ENCODE data around the gene WNT7B. TPM values are rescaled to one million over a fixed set of nuclear protein-coding genes. Genes with fewer than 3 reads are reported as not detected.

The WNT7B gene
- total RNA-seq, 2 experiments from 2014 or later: not detected

DNA sequence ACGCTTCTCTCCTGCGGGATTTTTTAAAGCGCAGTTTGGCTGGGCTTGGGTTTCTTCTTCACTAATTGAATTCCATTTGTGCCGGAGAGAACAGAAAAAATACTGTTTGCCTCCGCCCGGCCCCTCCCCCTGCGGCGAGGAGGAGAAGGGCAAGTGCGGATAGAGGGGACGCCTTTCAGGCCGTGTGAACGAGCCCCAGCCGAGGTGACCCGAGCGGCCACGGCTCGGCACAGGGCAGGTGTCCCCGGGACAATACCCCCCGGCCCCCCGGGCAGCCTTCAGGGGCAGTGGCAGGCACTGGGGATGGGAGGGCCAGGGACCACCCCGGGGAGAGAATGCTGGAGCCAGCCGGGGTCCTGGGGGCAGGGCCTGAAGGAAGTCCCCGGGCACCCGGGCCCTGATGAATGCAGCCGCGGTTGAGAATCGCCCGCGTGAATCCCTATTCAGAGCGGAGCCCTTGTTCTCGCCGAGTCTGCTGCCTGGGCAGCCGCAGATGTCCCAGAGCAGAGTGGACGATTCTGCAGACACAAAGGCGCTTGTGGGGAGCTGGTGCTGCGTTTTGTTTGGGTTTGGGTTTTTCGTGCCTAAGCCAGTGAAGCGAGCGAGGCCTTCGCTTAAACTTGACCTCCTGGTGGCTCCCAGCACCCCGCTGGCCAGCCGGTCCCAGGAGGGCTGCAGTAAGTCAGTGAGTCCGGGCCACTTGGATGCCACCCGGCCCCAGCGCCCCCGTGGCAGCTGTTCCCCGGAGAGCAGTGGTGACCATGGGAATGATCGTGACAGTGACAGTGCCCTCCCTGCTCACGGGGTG lies 96.0 kb downstream of the WNT7B start:
- Mint-ChIP-seq H3K4me1 (ENCODE audit: low read depth) (no peaks in the 10 kb centered on the region), H3K27ac (no peak overlapping the region), H3K36me3 (ENCODE audit: low read depth) (no peaks in the 10 kb centered on the region), H3K27me3 (ENCODE audit: low read depth) (peaks cover 31% of the 10 kb centered on the region), H3K9me3 (ENCODE audit: insufficient read depth) (no peaks in the 10 kb centered on the region), H3K4me3 (no peak overlapping the region)
- POLR2A ChIA-PET: no interaction called here
- CTCF ChIA-PET: no interaction called here
- no peak for DNase-seq
- no peak for ATAC-seq

DNA sequence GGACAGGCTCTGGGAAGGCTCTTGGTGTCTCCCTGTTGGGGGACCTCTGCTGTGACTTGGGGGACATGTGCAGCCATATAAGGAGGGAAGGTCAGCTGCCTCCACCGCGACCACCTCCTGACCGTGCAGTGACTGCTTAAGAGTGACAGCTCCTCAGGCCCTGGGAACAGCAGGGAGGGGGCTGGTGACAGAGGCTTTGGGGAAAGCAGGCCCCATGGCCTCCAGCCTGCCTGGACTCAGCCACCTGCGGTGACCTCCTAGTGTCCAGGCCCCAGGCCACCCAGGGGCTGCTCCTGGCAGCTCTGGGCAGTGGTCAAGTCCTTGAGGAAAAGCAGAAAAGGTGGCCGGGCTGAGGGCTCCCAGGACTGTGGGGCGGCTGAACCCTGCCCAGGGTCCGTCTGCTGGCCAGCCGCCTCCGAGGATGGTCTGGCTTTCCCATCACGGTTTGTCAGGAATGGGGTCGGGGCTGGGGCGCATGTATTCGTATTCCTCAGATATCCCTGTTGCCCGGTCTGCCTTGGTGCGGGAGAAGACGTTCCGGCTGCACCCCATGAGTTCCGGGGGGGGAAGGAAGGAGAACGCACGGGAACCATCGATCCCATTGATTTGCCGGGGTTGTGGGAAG lies 96.8 kb downstream of the WNT7B start:
- Mint-ChIP-seq H3K27ac (no peak overlapping the region), H3K9me3 (ENCODE audit: insufficient read depth) (no peaks in the 10 kb centered on the region), H3K27me3 (ENCODE audit: low read depth) (peaks cover 35% of the 10 kb centered on the region), H3K36me3 (ENCODE audit: low read depth) (no peaks in the 10 kb centered on the region), H3K4me1 (ENCODE audit: low read depth) (no peaks in the 10 kb centered on the region), H3K4me3 (no peak overlapping the region)
- ChIA-PET POLR2A (no interaction called here), CTCF (no interaction called here)
- no peak for DNase-seq
- no peak for ATAC-seq

DNA sequence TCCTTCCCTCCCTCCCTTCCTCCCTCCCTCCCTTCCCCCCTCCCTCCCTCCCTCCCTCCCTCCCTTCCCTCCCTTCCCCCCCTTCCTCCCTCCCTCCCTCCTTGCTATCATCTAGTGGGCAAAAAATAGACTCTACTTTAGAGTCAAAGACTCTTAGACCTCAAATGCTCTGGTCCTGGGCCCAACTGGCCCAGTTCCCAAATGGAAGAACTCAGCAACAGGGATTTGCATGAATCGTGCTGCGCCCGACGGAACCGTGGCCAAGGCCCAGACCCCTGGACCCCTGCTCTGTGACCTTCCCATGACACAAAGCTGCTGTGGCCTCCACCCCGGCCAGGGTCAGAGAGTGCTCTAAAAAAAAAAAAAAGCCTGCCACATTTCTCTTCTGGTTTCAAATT lies 97.4 kb downstream of the WNT7B start:
- H3K4me3 Mint-ChIP-seq: no peak overlapping the region
- H3K27me3 Mint-ChIP-seq (ENCODE audit: low read depth): peaks cover 35% of the 10 kb centered on the region
- no peak for DNase-seq
- H3K4me1 Mint-ChIP-seq (ENCODE audit: low read depth): no peaks in the 10 kb centered on the region
- ChIA-PET CTCF (interaction anchor here (1.0 kb wide), 1 partner anchor 16 kb away, joined by 4 read pairs; no protein-coding TSS in a partner anchor), POLR2A (no interaction called here)
- no peak for ATAC-seq
- H3K27ac Mint-ChIP-seq: no peak overlapping the region
- H3K36me3 Mint-ChIP-seq (ENCODE audit: low read depth): no peaks in the 10 kb centered on the region
- no peaks in the 10 kb centered on the region for H3K9me3 Mint-ChIP-seq (ENCODE audit: insufficient read depth)

DNA sequence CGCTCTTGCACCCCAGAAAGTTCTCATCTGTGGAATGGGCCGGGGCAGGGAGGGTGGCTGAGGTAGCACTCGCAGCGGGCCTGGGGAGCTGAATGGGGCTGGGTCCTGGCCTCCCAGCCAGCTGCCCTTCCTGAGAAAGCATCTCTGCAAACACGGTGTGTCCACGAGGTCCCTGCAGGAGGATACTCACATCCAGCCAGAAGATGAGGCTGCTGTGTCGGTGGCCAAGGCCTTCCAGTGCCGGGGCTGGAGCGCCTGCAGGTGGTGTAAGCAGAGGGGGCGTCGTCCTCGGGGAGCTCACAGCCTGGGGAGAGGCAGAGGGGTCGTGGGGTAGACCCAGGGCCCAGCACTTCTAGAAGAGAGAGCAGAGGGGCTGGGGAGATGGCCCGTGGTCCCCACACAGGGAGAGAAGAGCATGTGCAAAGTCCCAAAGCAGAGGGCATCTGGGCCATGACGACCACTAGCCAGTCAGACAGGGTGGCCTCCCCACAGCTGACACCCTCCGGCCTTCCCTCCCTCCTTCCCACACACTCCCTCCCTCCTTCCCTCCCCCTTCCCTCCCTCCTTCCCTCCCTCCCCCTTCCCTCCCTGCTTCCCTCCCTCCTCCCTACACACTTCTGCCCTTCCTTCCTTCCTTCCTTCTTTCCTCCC lies 97.9 kb downstream of the WNT7B start:
- H3K4me3 Mint-ChIP-seq: no peak overlapping the region
- H3K27ac Mint-ChIP-seq: no peak overlapping the region
- ATAC-seq: no peak
- H3K9me3 Mint-ChIP-seq (ENCODE audit: insufficient read depth): no peaks in the 10 kb centered on the region
- no peaks in the 10 kb centered on the region for H3K36me3 Mint-ChIP-seq (ENCODE audit: low read depth)
- H3K27me3 Mint-ChIP-seq (ENCODE audit: low read depth): peaks cover 37% of the 10 kb centered on the region
- no peak for DNase-seq
- ChIA-PET POLR2A (no interaction called here), CTCF (interaction anchor here (1.0 kb wide), 1 partner anchor 15 kb away, joined by 4 read pairs; no protein-coding TSS in a partner anchor)
- H3K4me1 Mint-ChIP-seq (ENCODE audit: low read depth): no peaks in the 10 kb centered on the region

- no peak for DNase-seq
- H3K36me3 Mint-ChIP-seq (ENCODE audit: low read depth): no peaks in the 10 kb centered on the region
- H3K4me1 Mint-ChIP-seq (ENCODE audit: low read depth): no peaks in the 10 kb centered on the region
- ChIA-PET CTCF (interaction anchor here (1.0 kb wide), 2 partner anchors 14 kb away, joined by 3 to 4 read pairs; no protein-coding TSS in a partner anchor), POLR2A (no interaction called here)
- H3K27me3 Mint-ChIP-seq (ENCODE audit: low read depth): peaks cover 39% of the 10 kb centered on the region
- no peaks in the 10 kb centered on the region for H3K9me3 Mint-ChIP-seq (ENCODE audit: insufficient read depth)
- no peak overlapping the region for H3K27ac Mint-ChIP-seq
- no peak for ATAC-seq
- no peak overlapping the region for H3K4me3 Mint-ChIP-seq
Observed at GRCh38 chr22:45878051-45878781, 98.7 kb downstream of the WNT7B start.

- no peaks in the 10 kb centered on the region for H3K36me3 Mint-ChIP-seq (ENCODE audit: low read depth)
- CTCF ChIA-PET: interaction anchor here (1.0 kb wide), 1 partner anchor 14 kb away, joined by 3 read pairs; no protein-coding TSS in a partner anchor
- no peak for DNase-seq
- H3K27me3 Mint-ChIP-seq (ENCODE audit: low read depth): peaks cover 43% of the 10 kb centered on the region
- no peak for ATAC-seq
- POLR2A ChIA-PET: no interaction called here
- no peak overlapping the region for H3K27ac Mint-ChIP-seq
- H3K4me3 Mint-ChIP-seq: no peak overlapping the region
- H3K9me3 Mint-ChIP-seq (ENCODE audit: insufficient read depth): no peaks in the 10 kb centered on the region
- H3K4me1 Mint-ChIP-seq (ENCODE audit: low read depth): no peaks in the 10 kb centered on the region
Observed at GRCh38 chr22:45877651-45878050, 99.3 kb downstream of the WNT7B start.

DNA sequence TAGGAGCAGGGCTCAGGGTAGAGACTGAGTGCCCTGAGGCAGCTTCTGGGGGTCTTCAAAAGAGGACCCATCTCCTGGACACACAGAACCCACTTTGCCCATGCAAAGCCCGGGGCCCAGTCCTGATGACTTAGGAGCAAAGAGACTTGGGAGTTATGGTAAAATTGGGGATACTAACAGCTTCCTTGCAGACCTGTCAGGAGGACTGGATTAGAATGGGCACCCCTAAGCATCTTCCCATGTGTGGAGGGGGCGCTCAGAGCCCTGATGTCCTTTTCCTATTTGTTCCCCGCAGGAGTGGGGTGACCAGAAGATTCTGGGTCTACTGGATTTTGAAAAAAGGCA lies 100.0 kb downstream of the WNT7B start:
- POLR2A ChIA-PET: no interaction called here
- peaks cover 44% of the 10 kb centered on the region for H3K27me3 Mint-ChIP-seq (ENCODE audit: low read depth)
- ATAC-seq: no peak

DNA sequence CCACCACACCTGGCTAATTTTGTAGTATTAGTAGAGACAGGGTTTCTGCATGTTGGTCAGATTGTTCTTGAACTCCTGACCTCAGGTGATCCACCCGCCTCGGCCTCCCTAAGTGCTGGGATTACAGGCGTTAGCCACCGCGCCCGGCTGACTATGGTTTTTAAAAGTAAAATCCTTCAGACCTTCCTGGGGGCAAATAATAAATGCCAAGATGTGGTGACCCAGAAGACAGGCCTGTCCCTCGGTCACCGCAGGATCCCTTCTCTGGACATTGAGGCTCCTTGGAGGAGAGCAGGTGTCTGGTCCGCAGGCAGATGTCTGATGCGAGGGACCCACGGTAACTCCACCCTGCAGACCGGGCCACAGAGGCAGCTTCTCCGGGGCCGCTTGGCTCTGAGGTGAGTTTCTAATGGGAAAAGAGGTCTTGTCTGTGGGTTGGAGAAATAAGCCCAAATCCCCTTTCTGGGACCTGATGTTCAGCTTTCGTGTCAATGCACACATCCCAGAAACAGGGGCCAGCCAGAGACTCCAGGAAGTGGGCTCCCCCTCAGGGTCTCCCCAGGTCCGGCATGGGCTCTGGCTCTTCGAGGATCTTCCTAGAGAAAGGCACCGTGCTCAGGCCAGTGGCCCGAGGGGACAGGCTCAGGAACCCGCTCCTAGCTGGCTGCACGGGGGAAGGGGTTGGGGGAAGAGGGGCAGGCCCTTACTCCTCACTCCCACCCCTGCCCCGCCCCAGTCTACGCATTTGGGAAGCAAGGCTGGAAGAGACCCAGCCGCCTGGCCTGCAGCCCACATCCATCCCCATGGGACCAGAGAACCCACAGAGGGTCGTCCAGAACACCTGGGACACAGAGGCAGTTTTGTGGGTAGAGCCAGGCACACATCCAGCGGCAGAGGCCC lies 100.6 kb downstream of the WNT7B start:
- Mint-ChIP-seq H3K36me3 (ENCODE audit: low read depth) (no peaks in the 10 kb centered on the region), H3K27ac (no peak overlapping the region), H3K27me3 (ENCODE audit: low read depth) (peaks cover 42% of the 10 kb centered on the region), H3K4me1 (ENCODE audit: low read depth) (no peaks in the 10 kb centered on the region), H3K9me3 (ENCODE audit: insufficient read depth) (no peaks in the 10 kb centered on the region), H3K4me3 (no peak overlapping the region)
- ChIA-PET CTCF (no interaction called here), POLR2A (no interaction called here)
- ATAC-seq: no peak
- DNase-seq: no peak

More for the DNA sequence above, 100.0 kb downstream of the WNT7B start:
- Mint-ChIP-seq H3K36me3 (ENCODE audit: low read depth) (no peaks in the 10 kb centered on the region), H3K27ac (no peak overlapping the region), H3K4me1 (ENCODE audit: low read depth) (no peaks in the 10 kb centered on the region), H3K9me3 (ENCODE audit: insufficient read depth) (no peaks in the 10 kb centered on the region), H3K4me3 (no peak overlapping the region)
- no peak for DNase-seq
- CTCF ChIA-PET: no interaction called here

DNA sequence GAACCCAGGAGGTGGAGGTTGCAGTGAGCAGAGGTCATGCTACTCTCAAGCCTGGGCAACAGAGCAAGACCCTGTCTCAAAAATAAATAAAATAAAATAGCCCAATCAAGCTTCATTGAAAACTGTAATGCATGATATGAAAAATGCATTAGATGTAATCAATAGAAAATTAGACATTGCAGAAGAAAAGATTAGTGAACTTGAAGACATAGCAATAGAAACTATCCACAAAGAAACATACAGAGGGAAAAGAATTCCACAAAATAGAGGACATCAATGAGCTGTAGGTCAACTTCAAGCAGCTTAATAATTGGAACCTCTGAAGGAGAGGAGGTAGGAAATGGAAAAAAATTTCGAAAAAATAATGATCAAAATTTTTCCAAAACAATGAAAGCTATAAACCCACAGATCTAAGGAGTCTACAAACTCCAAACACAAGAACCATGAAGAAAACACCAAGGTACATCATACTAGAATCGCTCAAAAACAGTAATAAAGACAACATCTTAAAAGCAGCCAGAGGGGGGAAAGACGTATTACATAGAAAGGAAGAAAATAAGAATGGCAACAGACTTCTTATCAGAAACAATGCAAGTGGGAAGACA lies 104.2 kb downstream of the WNT7B start:
- DNase-seq (no peak), ATAC-seq (no peak)
- CTCF ChIA-PET: interaction anchor here (3.5 kb wide), 1 partner anchor 9 kb away, joined by 22 read pairs; no protein-coding TSS in a partner anchor
- POLR2A ChIA-PET: no interaction called here
- Mint-ChIP-seq H3K4me3 (no peak overlapping the region), H3K9me3 (ENCODE audit: insufficient read depth) (no peaks in the 10 kb centered on the region), H3K27me3 (ENCODE audit: low read depth) (peaks cover 38% of the 10 kb centered on the region), H3K36me3 (ENCODE audit: low read depth) (no peaks in the 10 kb centered on the region), H3K4me1 (ENCODE audit: low read depth) (no peaks in the 10 kb centered on the region), H3K27ac (no peak overlapping the region)

- no peaks in the 10 kb centered on the region for H3K36me3 Mint-ChIP-seq (ENCODE audit: low read depth)
- H3K27me3 Mint-ChIP-seq (ENCODE audit: low read depth): peaks cover 37% of the 10 kb centered on the region
- CTCF ChIA-PET: no interaction called here
- no peak for DNase-seq
- no peaks in the 10 kb centered on the region for H3K4me1 Mint-ChIP-seq (ENCODE audit: low read depth)
- H3K27ac Mint-ChIP-seq: no peak overlapping the region
- POLR2A ChIA-PET: no interaction called here
- H3K9me3 Mint-ChIP-seq (ENCODE audit: insufficient read depth): no peaks in the 10 kb centered on the region
- ATAC-seq: no peak
- no peak overlapping the region for H3K4me3 Mint-ChIP-seq
Observed at GRCh38 chr22:45871721-45872120, 105.2 kb downstream of the WNT7B start.

Data from activated CD8-positive, alpha-beta T cell treated with anti-CD3 and anti-CD28 coated beads, Interleukin-2, amount 10 ng/mL, durations not matched to agents 7 days and 5 days (primary cell).